GM18951 (cell line): ENCODE results near the gene PIGL.
"Not testable (repeated sequence)": the region's sequence is repeated elsewhere in the genome, so short reads cannot be mapped to it uniquely, and the experiment has no call there.

Experiments
- POLR2A ChIP-seq: IDR thresholded peaks from 4 replicates; pipeline ENCODE4 v1.6.1; 2011; ENCODE audit warnings: mild to moderate bottlenecking; ENCODE audit not compliant: insufficient read length, insufficient read depth; ENCODE audit errors: extremely low read depth
- in situ Hi-C: fragments of 300-500 bp; cut with MboI; formaldehyde crosslinking; loops from one replicate; pipeline ENCODE4 v1.12.0; 2022; ENCODE audit warnings: low sequenced_read_pairs, mixed read lengths, inconsistent platforms; ENCODE audit not compliant: unreplicated experiment

Gene PIGL

DNA sequence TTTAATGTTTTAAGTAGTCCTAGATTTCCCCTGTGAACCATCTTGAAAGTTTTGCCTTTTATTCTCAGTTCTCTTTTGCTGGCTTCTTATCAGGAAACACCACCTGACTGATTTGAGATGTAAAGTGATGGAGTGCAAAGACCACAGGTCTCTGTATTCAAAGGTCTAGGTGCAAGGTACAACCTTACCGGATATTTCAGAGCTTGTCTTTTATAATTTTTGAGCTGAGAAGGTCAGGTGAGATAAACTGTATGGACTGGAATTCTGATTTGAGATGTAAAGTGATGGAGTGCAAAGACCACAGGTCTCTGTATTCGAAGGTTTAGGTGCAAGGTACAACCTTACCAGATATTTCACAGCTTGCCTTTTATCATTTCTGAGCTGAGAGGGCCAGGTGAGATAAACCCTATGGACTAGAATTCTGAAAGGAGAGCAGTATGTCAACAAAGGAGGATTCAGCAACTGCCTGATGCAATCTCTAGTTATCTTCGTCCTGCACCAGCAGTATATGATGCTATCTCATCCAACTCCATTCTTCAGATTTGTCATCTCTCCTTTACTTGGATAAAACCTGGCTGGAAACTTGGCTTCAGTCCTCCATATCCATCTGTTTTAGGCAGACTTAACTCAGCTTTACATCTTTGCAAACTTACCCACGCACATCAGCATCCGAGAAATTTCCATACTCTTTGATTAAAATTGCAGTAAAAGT is 72.0 kb downstream of the PIGL start:
- TF ChIP-seq POLR2A, result no peak
- in situ Hi-C loops, result no loop called here

DNA sequence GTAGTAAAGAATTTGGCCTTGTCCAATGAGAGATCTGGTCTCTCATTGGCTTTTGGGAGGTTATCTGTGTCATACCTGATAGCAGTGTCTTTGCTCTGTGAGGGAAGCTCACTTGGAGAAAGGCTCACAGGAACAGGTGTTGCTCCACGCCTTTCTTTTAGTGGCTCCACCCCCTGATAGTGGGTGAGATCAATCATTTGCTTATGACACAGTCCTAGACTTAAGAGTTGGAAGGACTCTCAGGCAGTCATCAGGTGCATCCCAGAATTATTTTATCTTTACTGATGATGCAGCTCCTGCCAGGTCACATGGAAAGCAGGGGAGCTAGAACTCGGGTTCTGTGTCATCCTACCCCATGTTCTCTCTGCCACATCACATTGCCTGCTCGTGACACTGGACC is 76.9 kb downstream of the PIGL start:
- in situ Hi-C loops, result no loop called here
- no peak for TF ChIP-seq POLR2A

GRCh38 chr17:16294560-16294959 is 77.5 kb downstream of the PIGL start:
- in situ Hi-C loops, result no loop called here
- TF ChIP-seq POLR2A, result no peak

DNA sequence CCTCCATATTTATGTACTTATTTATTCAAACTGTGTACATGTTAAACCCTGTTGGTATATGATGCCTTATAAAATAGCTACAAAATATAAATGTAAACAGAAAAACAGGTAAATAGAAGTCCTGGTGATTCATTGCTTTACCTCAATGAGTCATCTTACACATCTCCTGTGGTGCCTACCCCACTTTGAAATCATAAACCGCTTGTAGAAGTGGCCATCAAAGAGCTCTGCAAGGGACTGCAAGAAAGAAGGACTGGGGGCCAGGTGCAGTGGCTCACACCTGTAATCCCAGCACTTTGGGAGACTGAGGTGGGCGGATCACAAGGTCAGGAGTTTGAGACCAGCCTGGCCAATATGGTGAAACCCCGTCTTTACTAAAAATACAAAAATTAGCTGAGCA is 79.1 kb downstream of the PIGL start:
- in situ Hi-C loops, result not testable (repeated sequence)

DNA sequence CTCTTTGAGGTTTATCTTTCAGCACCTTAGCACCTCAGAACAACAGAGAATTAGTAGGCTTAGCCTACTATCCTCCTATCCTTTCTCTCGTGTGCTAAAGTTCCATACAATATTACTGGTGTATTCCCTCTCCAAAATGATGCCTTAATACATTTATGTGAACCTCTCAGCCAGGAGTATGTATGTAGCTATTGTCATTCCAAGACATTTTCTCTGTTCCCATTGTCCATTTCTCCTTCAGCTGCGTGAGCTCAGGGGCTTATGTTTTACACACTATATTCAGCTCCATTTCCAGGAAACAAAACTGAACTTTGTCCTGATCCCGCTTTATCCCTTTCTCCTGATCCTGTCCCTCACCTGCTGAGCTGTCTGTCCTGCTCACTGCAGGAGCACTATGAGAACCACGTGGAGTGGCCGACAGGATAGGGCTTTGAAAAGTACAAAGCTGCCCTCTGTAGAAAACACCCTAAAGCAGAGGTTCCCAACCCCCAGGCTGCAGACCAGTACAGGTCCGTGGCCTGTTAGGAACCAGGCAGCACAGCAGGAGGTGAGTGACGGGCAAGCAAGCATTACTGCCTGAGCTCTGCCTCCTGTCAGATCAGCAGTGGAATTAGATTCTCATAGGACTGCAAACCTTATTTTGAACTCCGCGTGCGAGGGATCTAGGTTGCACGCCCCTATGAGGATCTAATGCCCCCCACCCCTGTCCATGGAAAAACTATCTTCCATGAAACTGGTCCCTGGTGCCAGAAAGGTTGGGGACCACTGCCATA is 80.5 kb downstream of the PIGL start:
- in situ Hi-C loops, result no loop called here
- TF ChIP-seq POLR2A, result no peak

- no peak for TF ChIP-seq POLR2A
- in situ Hi-C loops, result no loop called here
Measured at GRCh38 chr17:16298140-16298662, 81.2 kb downstream of the PIGL start.

DNA sequence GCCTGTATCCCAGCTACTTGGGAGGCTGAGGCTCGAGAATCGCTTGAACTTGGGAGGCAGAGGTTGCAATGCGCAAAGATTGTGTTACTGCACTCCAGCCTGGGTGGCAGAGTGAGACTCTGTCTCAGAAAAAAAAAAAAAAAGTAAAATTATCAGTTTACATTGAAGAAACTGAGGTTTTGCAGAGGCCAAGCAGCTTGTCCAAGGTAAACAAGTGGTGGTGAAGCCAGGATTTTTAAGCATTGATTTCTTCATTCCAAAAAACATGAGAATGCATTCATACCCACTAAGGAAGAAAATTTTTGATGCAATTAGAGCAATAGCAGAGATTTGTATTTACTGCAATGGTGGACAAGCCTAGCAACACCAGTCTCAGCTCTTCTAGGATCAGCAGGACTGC is 83.5 kb downstream of the PIGL start:
- in situ Hi-C loops, result no loop called here

DNA sequence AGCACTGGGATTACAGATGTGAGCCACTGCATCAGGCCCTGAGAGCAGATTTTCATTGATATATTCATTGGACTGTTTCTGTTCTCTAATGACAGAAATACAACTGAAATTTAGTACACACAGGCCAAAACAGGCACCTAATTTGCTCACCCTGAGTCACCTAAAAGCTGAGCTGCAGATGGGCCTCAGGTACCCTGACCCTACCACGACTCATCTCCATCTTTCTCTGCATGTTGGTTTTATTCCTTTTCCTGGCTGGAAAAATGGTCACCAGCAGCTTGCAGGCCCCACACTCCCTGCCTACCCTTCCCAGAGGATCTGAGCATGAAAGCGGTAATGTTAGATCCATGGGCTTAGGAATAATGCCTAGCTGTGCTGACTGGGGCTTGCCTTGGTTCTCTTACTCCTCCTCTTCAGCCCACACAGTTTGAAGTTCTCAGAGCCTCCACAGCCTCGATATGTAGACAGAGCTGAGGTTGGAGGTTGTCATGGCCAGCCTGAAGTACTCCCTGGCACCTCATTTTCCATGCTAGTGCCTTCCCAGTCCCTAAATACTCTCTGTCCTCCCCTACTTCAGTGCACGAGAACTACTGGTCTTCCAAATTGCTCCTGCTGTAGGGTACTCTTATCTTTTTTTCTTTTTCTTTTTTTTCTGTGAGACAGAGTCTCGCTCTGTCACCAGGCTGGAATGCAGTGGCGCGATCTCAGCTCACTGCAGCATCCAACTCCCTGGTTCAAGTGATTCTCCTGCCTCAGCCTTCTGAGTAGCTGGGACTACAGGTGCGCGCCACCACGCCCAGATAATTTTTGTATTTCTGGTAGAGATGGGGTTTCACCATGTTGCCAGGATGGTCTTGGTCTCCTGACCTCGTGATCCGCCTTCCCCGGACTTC is 85.2 kb downstream of the PIGL start:
- TF ChIP-seq POLR2A, result no peak

More for the DNA sequence above, 83.5 kb downstream of the PIGL start:
- TF ChIP-seq POLR2A, result no peak

GRCh38 chr17:16302856-16303255 is 85.8 kb downstream of the PIGL start:
- TF ChIP-seq POLR2A, result no peak
- in situ Hi-C loops, result no loop called here

More for the DNA sequence above, 85.2 kb downstream of the PIGL start:
- in situ Hi-C loops, result no loop called here

DNA sequence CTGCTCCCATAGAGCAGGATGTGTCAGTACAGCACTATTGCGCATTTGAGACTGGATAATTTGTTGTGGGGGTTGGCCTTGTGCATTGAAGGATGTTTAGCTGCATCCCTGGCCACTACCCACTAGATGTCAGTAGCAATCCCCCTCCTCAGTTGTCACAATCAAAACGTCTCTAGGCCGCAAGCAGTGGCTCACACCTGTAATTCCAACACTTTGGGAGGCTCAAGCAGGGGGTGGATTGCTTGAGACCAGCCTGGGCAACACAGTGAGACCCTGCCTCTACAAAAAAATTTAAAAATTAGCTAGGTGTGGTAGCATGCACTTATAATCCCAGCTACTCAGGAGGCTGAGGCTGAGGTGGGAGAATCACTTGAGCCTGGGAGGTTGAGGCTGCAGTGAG is 87.8 kb downstream of the PIGL start:
- TF ChIP-seq POLR2A, result no peak
- in situ Hi-C loops, result no loop called here

- in situ Hi-C loops, result no loop called here
- TF ChIP-seq POLR2A, result no peak
Measured at GRCh38 chr17:16306211-16306610, 89.2 kb downstream of the PIGL start.

DNA sequence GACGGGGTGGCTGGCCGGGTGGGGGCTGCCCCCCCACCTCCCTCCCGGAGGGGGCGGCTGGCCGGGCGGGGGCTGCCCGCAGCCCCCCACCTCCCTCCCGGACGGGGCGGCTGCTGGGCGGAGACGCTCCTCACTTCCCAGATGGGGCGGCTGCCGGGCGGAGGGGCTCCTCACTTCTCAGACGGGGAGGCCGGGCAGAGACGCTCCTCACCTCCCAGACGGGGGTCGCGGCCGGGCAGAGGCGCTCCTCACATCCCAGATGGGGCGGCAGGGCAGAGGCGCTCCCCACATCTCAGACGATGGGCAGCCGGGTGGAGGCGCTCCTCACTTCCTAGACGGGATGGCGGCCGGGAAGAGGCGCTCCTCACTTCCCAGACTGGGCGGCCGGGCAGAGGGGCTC is 95.1 kb downstream of the PIGL start:
- in situ Hi-C loops, result not testable (repeated sequence)
